ENCODE measurements around the gene SLC41A3.

GRCh38 chr3:126087552-126088175 lies 3.7 kb upstream of the SLC41A3 start:
- TF ChIP-seq CTCF (IDR thresholded peaks at IDR 0.05) (no peak), POLR2A (IDR thresholded peaks at IDR 0.05) (no peak), EP300 (IDR thresholded peaks at IDR 0.05) (no peak)

All from gastroesophageal sphincter (tissue), 3 donors.